ENCODE measurements around the gene FAAP100.

Gene FAAP100

GRCh38 chr17:81522491-81523401, 29.4 kb downstream of the FAAP100 start:
- DNase-seq, result no peak

DNA sequence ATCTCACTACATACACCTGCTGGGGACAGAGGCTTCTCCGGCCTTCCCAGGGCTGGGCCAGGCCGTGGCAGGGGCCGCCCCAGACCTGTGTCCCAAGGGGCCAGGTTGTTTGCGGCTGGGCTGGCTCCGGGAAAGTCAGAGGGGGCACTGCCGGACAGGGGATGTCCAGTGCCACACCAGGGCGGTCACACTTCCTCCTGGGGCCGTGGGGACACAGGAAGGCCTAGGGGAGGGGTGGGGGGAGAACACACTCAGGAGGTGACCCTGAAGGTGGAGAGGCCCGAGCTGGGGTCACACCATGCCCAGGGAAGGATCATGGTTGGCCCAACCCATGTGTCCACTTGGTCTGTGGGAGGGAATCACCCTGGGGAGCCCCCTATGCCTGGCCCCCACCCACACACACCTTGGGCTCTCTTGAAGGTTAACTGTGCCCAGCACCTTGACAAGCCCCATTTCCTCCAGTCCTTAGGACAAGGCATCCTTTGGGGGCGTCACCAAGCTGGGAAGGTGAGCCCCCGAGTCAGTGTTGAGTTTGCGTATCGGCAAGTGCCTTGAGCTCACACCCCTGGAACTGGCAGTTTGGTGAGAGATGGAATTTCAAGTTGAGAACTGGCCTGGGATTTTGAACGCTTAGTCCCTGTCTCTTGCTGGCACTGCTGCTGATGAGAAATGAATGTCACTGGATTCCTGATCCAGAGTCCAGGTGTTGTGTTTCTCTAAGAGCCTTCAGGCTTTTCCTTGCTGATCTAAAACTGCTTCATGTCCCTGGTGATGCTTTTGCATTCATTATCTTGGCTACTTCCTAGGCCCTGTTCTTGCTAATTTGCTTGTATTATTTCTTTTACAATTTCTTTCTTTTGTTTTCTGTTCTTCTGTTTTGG, 31.9 kb downstream of the FAAP100 start:
- DNase-seq, result no peak

DNA sequence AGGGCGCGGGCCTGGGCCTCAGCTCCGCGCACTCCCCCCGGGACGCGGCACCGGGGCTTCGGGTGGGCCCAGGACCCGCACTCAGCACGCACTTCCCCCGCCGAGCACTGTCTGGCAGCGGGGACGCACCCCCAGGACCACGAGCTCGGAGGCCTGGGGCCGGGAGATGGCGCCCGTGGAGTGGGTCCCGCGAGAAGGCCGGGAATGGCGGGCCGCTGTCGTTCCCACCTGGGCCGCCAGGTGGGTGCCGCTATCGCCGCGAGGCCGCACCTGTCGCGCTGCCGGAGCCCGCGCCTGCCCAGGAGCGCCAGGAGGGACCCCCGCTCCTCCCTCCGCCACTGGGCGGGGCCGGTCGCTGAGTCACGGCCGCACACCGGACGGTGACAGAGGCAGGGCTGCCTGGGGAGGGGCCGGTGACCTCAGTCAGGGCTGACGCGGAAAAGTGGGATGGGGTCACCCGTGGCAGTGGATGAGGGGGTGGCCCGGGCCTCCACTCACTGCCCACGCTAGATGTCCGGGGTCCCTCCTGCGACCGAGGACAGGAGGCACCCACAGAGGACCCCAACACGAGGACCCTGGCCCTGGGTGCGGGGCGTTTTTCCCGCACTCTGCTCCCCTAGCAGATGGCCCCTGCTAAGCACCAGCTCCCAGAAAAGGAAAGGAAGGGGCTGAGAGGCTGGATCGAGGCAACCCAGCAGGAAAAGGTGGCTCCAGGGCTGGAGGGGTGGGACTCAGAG, 32.7 kb downstream of the FAAP100 start:
- DNase-seq, result peak; percentile 52

- DNase-seq, result no peak
Measured at GRCh38 chr17:81518785-81519283, 33.3 kb downstream of the FAAP100 start.

GRCh38 chr17:81518113-81518784, 33.9 kb downstream of the FAAP100 start:
- DNase-seq, result peak; percentile 71

DNA sequence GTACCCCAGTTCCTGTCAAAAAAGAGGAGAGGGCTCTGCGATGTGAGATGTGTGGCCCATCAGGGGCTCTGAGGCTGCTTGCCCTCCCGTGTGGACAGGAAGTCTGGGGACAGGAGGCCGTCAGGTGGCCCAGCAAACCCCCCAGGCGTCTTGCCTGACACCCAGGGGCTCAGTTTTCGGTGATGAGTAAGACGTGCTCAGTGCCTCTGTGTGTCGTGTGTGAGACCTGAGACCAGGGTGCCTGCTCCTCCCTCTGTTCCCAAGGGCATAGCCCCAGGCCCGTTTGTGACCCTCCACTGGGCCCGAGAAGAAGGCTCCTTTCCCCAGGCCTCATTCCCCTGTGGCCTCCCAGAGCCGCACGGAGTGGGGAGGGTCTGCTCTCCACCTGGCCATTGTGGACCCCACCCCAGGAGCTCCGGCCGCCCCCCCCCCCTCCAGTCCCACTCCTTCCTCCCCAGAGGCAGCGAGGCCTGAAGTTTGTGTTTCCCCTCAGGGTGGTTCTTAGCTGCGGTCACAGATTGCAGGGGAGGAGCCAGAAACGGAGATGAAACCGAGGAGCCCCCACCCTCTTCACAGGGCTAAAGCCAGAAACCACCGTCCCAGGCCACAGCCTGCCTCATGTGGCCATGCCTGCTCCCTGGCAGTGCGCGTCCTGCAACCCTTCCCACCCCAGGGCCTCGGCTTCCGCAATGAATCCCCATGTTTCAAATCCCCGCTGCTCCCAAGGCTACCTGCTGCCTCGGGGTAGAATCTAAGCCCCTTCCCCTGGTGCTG, 34.6 kb downstream of the FAAP100 start:
- no peak for DNase-seq

DNA sequence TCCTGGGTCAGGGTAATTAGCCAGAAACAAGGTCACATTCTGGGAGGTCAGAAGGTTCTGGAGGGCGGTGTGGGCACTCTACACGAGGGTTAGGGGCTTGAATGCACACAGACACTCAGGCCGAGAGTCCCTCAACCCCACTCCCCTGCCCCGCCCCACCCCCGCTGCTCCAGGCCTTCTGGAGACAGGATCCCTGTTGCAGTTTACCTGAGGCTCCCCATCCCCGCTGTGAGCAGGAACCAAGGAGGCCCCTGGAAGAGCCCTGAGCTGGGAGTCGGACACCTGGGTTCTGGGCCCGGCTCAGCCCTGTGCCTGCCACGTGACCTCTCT, 35.2 kb downstream of the FAAP100 start:
- DNase-seq, result no peak

GRCh38 chr17:81516439-81516838, 35.7 kb downstream of the FAAP100 start:
- no peak for DNase-seq

- no peak for DNase-seq
Measured at GRCh38 chr17:81515530-81516041, 36.6 kb downstream of the FAAP100 start.

DNA sequence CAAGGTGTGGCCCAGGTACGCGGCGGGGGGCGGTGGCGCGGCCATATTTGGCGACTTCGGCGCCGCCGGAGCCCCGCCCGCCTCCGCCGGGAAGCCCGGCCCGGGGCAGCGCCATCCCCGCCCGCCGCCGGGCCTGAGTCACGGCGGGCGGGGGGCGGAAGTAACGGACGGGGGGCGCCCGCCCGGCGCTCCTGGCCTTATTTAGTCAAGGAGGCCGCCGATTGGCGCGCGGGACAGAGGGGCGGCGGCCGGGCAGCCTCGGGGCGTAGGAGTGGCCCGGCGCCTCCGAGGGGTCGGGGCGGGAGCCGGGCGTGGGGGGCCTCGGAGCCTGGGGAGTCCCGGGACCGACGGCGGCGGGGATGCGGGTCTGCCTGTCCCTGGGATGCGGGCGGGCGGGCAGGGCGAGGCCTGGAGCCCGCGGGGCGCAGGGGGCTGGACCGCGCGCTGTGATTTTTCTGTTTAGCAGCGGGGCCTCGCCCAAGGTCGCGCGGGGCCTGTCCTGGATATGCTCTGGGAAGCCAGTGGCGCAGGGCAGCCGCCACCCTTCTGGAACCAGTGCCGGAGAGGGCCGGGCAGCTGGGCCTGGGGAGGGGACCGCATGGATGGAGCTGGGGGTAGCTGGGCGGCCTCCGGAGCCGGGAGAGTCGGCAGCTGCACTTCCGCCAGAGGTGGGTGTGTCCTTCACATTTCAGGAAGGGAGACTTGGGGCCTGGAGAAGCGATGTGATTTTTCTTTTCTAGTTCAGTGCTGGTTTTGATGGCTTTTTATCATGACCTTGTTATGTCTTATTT, 37.2 kb downstream of the FAAP100 start:
- DNase-seq, result peak; percentile 39

- peak; percentile 71 for DNase-seq
Measured at GRCh38 chr17:81514489-81514738, 37.7 kb downstream of the FAAP100 start.

DNA sequence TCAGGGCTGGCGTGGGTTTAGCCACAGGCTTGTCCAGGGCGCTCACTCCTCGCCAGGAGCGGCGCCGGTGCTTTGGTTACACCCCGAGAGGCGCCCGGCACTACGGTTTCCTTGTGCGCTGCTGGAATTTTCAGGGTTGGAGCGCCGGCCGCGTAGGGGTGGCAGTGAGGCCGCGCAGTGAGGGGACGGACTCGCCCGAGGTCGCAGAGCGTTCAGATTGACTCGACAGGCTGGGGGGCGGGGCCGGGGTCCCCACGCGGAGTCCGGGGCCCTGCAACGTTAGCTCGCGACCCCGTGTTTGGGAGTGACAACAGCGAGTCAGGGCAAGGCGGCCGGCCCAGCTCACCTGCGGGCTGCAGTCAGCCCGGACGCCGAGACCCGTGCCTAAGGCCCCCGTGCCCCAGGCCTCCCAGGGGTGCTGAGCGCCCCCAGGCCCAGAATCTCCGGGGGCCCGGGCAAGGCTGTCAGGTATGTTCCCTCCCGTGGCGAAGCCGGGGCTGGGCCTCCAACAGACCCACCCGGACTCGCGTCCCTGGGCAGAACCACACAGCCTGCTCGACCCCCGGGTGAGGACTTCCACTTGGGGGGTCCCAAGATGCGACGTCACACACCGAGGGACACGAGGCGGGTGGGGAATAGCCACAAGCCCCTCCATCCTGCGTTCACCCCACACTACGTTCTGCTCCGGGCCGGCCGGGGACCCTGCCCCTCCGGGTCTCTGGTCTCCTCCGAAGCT, 38.2 kb downstream of the FAAP100 start:
- peak; percentile 62 for DNase-seq

GRCh38 chr17:81513372-81513752, 38.8 kb downstream of the FAAP100 start:
- DNase-seq, result peak; percentile 66

- DNase-seq, result peak; percentile 86
Measured at GRCh38 chr17:81512562-81513371, 39.4 kb downstream of the FAAP100 start, which contains the start of gene ACTG1. Gene ACTG1 (minus strand): TSS chr17:81512799. CDS start chr17:81512354, 445 bp downstream.

DNA sequence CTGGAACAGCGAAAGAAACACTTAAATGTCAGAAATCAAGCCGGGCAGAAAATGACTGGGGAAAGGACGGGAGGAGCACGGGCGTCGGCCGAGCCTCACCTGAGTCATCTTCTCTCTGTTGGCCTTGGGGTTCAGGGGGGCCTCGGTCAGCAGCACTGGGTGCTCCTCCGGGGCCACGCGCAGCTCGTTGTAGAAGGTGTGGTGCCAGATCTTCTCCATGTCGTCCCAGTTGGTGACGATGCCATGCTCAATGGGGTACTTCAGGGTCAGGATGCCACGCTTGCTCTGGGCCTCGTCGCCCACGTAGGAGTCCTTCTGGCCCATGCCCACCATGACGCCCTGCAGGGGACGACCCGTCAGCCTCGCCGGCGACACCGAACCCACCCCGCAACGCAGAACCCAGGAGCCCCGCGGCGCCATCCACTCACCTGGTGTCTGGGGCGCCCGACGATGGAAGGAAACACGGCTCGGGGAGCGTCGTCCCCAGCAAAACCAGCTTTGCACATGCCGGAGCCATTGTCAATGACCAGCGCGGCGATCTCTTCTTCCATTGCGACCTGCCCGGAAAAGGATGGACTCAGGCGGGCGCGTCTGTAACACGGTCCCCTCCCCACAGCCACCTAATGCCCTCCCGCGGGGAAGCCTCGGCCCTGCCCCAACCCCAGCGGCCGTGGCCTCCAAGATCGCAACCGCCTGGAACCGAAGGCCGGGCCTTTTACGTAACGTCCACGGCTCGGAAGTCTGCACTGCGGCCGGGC, 40.2 kb downstream of the FAAP100 start:
- DNase-seq, result no peak

DNA sequence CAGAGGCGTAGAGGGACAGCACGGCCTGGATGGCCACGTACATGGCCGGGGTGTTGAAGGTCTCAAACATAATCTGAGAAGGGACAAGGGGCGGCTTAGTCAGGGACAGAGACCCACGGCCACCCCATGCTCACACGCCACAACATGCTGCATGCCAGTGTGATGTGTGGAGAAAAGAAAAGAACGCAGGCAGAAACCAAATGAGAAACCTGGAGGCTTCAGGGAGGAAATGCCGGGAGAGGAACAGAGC, 40.7 kb downstream of the FAAP100 start:
- no peak for DNase-seq

DNA sequence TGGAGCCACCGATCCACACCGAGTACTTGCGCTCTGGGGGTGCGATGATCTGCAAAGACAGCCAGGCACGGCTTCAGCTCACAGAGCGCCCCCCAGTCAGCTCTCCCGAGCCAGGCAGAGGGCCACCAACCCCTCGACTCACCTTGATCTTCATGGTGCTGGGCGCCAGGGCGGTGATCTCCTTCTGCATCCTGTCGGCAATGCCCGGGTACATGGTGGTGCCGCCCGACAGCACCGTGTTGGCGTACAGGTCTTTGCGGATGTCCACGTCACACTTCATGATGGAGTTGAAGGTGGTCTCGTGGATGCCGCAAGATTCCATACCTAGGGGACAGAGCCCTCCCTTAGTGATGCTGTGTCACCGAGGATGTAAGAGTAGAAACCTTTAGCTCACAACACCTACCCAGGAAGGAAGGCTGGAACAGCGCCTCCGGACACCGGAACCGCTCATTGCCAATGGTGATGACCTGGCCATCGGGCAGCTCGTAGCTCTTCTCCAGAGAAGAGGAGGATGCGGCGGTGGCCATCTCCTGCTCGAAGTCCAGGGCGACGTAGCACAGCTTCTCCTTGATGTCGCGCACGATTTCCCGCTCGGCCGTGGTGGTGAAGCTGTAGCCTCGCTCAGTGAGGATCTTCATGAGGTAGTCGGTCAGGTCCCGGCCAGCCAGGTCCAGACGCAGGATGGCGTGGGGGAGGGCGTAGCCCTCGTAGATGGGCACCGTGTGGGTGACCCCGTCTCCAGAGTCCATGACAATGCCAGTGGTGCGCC, 41.2 kb downstream of the FAAP100 start:
- DNase-seq, result no peak

All from NCI-H1105 treated with DMSO at 0.1 percent for 48 hours (cell line).